BJ (cell line): ENCODE measurements around the gene LIN54. TPM values are rescaled to one million over a fixed set of nuclear protein-coding genes. Genes with fewer than 3 reads are reported as not detected.

Experiments used
- CTCF ChIA-PET: fragments of 350-600 bp; formaldehyde crosslinking; extraction: SDS; loops from one replicate; lab custom pipeline; 2021; ENCODE audit warnings: antibody characterized with exemption, inconsistent platforms; lab: Yijun Ruan, JAX
- POLR2A ChIA-PET: fragments of 300-600 bp; sonication (Branson Sonifier 250); formaldehyde crosslinking; extraction: SDS; loops from one replicate; lab custom pipeline; 2021; ENCODE audit warnings: antibody characterized with exemption; lab: Charles Lee
- DNase-seq: peaks from one replicate; pipeline ENCODE4 v3.0.0-alpha.2; 2011; ENCODE audit warnings: low read depth
- H3K27me3 ChIP-seq: 2 replicates; pipeline ENCODE4 v1.6.0; 2011; ENCODE audit warnings: low read length; ENCODE audit not compliant: control insufficient read depth, insufficient read depth
- H3K36me3 ChIP-seq: 2 replicates; pipeline ENCODE4 v1.5.1; 2011; ENCODE audit warnings: low read length; ENCODE audit not compliant: control insufficient read depth, insufficient read depth
- H3K4me3 ChIP-seq: 2 replicates; pipeline ENCODE4 v1.5.1; 2011; ENCODE audit warnings: low read depth, mild to moderate bottlenecking, control low read depth, low read length
- polyA plus RNA-seq: library from polyadenylated mRNA; depleted of rRNA; stranded (reverse); fragments of >200 nt; gene quantifications from 2 replicates; pipeline ENCODE4 v1.2.3, GENCODE V29; 2011
- TF ChIP-seq, protein P1 (sequence below): IDR thresholded peaks from 2 replicates; pipeline ENCODE4 v1.5.1; 2011; ENCODE audit warnings: low read depth, mild to moderate bottlenecking, control low read depth, inconsistent platforms, low read length, moderate library complexity; ENCODE audit not compliant: insufficient read depth

The LIN54 gene
- polyA plus RNA-seq, 1 experiment: 14.7 TPM

- Histone ChIP-seq H3K27me3 (no peaks in the 10 kb centered on the region), H3K4me3 (no peak overlapping the region), H3K36me3 (peaks cover 4% of the 10 kb centered on the region; the same call in 1 of the 2 replicates)
- CTCF ChIA-PET: interaction anchor here (0.7 kb wide), 1 partner anchor 17 kb away, joined by 4 read pairs; no protein-coding TSS in a partner anchor
- no peak for DNase-seq
- POLR2A ChIA-PET: no interaction called here
- TF ChIP-seq, protein P1, sequence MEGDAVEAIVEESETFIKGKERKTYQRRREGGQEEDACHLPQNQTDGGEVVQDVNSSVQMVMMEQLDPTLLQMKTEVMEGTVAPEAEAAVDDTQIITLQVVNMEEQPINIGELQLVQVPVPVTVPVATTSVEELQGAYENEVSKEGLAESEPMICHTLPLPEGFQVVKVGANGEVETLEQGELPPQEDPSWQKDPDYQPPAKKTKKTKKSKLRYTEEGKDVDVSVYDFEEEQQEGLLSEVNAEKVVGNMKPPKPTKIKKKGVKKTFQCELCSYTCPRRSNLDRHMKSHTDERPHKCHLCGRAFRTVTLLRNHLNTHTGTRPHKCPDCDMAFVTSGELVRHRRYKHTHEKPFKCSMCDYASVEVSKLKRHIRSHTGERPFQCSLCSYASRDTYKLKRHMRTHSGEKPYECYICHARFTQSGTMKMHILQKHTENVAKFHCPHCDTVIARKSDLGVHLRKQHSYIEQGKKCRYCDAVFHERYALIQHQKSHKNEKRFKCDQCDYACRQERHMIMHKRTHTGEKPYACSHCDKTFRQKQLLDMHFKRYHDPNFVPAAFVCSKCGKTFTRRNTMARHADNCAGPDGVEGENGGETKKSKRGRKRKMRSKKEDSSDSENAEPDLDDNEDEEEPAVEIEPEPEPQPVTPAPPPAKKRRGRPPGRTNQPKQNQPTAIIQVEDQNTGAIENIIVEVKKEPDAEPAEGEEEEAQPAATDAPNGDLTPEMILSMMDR: no peak
These were observed 53.6 kb downstream of the LIN54 start for GRCh38 chr4:82957045-82957444.

DNA sequence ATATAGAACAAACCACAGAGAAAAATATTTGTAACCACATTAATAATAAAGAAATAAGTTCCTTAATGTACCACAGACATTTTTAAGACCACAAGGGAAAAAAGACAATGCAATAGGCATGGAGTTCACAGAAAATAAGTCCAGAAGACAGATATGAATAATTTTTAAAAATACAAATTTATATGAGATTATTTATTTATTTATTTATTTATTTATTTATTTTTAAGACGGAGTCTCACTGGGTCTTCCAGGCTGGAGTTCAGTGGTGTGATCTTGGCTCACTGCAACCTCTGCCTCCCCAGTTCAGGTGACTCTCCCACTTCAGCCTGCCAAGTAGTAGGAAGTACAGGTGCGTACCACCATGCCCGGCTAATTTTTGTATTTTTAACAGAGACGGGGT is 56.4 kb downstream of the LIN54 start:
- Histone ChIP-seq H3K36me3 (no peaks in the 10 kb centered on the region), H3K4me3 (no peak overlapping the region), H3K27me3 (no peaks in the 10 kb centered on the region)
- POLR2A ChIA-PET: no interaction called here
- TF ChIP-seq, protein P1: no peak
- no peak for DNase-seq
- CTCF ChIA-PET: no interaction called here

GRCh38 chr4:82951196-82951595 is 59.4 kb downstream of the LIN54 start:
- ChIA-PET POLR2A (no interaction called here), CTCF (interaction anchor here (0.8 to 1.0 kb wide), 4 partner anchors 10 to 489 kb away, joined by 3 read pairs; no protein-coding TSS in a partner anchor)
- TF ChIP-seq, protein P1: no peak
- H3K27me3 ChIP-seq: no peaks in the 10 kb centered on the region
- DNase-seq: no peak
- H3K36me3 ChIP-seq: no peaks in the 10 kb centered on the region; the same call in 1 of the 2 replicates
- no peak overlapping the region for H3K4me3 ChIP-seq

DNA sequence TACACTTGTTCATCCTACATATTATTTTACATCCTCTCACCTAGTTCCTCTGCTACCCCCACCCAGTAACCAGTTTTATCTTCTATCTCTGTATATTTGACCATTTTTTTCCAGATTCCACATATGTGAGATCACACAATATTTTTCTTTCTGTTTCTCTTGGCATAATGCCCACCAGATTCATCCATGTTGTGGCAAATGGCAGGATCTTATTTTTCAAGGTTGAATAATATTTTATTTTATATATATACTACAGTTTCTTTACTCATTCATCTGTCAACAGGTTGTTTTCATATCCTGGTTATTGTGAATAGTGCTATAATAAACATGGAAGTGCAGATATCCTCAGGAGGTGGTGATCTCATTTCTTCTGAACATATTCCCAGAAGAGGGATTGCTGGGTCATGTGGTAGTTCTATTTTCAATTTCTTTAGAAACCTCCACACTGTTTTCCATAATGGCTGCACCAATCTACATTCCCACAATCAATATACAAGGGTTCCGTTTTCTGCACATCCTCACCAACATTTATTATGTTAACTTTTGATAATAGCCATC is 61.9 kb downstream of the LIN54 start:
- H3K36me3 ChIP-seq: no peaks in the 10 kb centered on the region; the same call in 1 of the 2 replicates
- POLR2A ChIA-PET: no interaction called here

DNA sequence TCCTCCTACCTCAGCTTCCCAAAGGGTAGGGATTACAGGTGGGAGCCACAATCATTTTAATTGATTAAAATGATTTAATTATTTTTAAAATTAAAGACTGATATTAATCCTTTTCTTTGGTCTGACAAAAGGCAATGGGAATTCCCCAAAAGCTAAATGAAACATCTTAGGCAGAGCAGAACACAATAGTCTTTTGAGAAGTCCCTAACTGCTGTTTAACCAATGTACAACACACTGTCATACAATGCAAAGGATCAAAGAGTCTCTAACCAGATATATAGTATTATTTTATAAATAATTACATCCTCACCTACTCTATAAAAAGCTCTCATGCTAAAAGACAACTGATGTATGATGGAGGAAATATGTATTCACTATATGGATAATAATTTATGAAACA is 63.1 kb downstream of the LIN54 start:
- no peaks in the 10 kb centered on the region for H3K27me3 ChIP-seq
- no peaks in the 10 kb centered on the region; the same call in 1 of the 2 replicates for H3K36me3 ChIP-seq
- no peak for DNase-seq
- TF ChIP-seq, protein P1: no peak
- ChIA-PET CTCF (interaction anchor here (0.6 kb wide), 1 partner anchor 41 kb away, joined by 3 read pairs; no protein-coding TSS in a partner anchor), POLR2A (no interaction called here)
- no peak overlapping the region for H3K4me3 ChIP-seq

More for the DNA sequence above, 61.9 kb downstream of the LIN54 start:
- DNase-seq: no peak
- CTCF ChIA-PET: no interaction called here
- no peaks in the 10 kb centered on the region for H3K27me3 ChIP-seq
- no peak overlapping the region for H3K4me3 ChIP-seq
- TF ChIP-seq, protein P1: no peak
